GM19372 (cell line): ENCODE data around the gene DCLK2.
"Not testable (repeated sequence)": the region's sequence is repeated elsewhere in the genome, so short reads cannot be mapped to it uniquely, and the experiment has no call there.

Experiments
- ATAC-seq: cut with Tn5 transposase; IDR thresholded peaks from one replicate; pipeline ENCODE4 v1.9.1; 2021; ENCODE audit warnings: mild to moderate bottlenecking, low read depth, moderate library complexity; ENCODE audit not compliant: unreplicated experiment

DCLK2 gene

DNA sequence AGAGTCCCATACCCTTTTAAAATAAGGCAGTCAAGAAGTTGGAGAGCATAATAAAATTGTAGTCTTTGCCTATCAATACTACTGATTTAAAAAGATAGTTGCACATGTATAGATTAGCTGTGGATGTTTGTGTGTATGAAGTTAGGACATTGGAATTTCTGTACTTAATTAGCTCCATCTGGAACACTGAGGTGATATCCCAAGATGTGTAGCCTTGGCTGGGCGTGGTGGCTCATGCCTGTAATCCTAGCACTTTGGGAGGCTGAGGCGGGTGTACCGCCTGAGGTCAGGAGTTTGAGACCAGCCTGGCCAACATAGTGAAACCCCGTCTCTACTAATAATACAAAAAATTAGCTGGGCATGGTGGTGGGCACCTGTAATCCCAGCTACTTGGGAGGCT lies 119.0 kb downstream of the DCLK2 start:
- not testable (repeated sequence) for ATAC-seq

DNA sequence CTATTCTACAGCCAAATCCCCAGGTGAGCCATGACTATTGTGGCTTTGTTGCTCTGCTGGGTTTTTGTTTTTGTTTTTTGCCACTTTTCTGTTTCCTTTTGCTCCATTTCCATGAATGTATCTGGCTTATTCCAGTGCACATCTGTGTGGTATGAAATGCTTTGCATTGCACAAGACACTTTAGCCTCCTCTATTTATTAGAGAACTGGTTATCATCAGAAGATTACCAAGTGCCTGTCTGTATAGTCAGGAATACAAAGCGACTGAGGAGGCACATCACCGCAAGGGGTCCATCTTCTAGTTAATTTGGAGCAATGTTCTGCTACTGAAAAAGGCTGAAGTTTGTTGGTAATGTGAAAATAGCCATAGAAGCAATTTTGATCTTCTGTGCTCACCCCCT lies 120.8 kb downstream of the DCLK2 start:
- ATAC-seq, result no peak

DNA sequence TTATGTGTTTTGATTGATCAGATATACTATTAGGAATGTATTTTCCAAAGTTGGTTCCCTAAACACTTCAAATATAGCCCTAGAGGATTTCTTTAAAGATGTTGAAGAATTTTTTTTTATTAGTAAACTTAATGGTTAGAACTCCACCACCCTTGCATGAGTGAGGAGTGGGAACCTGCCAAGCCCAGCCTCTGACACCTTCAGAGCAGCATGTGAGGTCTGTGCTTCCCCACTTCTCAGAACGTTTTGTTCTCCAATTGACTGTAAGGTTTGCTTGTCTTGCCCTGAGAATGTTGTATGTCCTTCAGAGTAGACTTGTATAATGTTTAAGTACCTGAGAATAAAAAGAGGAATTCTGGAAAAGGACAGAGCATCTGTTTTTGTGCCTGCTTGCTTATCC lies 126.8 kb downstream of the DCLK2 start:
- ATAC-seq, result no peak

DNA sequence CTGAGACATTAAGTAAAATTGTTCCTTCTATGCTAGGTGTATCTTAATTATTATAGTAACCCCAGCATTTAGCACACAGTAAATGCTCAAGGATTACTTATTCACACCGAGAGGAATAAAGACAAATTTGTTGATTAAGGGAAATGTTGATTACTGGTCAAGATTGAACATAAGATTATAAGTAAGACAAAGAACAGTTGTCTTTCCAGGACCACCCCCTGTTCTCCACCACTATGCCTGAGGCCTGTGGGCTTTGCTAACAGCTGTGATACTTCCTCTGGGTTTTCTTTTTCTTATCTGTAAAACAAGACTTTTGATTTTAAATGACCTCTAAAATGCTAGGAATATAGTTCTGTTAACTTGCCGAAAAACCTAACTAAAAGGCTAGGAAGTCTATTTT lies 128.0 kb downstream of the DCLK2 start:
- ATAC-seq, result no peak

DNA sequence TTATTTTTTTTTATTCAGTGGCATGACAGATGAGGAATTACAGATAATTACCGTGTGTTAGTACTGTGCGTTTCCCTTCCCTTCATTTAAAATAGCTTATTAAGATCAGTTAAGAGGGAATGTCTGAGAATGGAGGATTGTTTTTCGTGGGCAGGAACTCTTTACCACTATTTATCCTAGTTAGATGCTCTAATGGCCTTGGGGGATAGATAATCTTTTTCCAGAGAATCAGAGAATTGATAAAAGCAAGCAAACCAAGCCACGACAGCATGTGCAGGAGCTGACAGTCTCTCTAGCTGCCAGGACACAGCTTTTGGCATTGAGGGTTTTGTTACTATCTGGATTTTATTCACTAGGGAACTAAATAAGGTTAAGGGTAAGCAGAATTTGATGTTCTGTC lies 128.7 kb downstream of the DCLK2 start:
- no peak for ATAC-seq

DNA sequence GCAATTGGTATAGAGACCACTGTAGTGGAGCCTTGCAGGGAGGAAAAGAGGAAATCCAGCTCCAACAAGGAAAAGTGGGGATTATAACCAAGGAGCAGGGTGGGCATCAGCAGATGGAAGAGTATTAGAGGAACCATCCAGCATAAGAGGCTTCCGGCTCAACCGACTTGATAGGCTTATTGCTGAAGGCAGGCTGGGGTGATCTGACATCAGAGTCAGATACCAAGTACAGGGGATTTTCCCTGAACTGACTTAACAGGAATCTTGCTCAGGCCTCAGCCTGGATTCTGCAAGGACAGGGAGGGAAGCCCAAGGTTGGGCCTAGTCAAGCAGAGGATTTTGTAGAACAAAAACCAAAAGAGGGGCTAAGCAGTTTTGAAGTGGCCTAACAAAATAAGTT lies 129.6 kb downstream of the DCLK2 start:
- ATAC-seq, result no peak

DNA sequence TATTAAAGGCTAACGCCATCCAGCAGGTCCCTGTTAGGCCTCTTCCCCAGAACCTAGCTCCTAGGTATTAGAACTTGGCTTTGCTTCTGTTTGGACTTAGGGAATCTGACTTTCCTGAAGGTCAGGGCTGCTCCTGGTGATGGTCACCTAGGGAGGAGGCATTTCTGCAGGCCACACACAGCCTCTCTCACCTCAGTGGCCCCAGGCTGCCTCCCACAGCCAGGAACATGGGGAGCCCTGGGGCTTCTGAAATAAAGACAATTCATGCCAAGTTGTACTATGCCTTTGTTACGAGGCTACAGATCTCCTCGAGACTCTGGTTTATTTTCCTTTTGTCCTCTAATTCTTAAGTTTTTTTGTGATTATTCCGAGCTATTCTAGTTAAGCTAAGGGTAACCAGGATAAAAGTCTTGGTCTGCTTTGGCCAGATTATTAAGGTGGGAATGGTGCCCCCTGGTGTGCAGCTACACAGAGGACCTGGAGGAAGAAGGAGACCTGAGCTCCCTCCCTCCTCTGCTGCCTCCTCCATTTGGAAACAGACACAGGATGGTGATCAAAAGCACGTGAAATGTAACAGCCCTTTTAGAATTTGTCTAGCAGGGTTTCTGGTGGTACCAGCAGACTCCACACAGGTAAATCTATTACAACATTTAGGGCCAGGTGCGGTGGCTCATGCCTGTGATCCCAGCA lies 131.0 kb downstream of the DCLK2 start:
- no peak for ATAC-seq

DNA sequence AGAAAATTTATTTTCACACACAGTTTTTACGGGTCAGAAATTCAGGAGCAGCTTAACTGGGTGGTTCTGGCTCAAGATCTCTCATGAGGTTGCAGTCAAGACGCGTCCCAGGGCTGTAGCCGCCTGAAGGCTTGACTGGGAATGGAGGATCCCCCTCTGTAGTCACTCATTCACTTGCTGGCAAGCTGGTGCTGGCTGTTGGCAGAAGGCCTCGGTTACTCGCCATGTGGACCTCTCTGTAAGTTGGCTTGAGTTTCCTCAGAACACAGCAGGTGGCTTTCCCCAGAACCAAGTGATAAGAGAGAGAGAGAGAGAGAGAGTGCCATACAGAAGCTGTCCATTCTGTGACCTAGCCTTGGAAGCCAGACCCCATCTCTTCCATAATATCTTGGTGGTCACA lies 132.8 kb downstream of the DCLK2 start:
- ATAC-seq, result no peak

DNA sequence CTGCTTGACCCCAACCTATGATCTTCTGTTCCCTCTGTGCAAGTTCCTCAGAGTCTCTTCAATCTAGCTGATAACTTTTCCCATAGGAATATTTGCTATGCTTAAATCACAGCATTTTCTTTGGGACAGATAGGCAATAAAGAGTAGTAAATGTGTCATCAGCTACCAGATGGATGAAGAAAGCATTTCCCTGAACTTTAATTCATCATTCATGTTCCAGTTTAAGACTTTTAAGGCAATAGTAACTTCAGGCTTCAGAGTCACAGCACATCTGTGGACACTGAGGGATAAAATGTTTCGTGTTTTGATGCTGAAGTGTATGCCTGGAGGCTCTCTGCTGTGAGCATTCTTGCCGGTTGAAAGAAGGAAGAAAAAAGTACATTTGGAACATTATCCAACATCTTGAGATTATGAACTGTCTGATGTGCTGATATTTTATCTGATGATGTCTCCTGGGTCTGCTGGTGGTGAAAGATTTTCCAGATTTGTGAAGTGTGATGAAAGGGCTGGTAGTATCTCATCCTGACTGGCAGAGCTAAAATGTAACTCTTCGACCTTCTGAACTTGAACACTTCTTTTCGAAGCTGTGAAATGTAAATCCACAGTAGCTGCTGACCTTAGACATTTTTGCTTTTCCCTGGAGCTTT lies 133.7 kb downstream of the DCLK2 start:
- ATAC-seq, result no peak

DNA sequence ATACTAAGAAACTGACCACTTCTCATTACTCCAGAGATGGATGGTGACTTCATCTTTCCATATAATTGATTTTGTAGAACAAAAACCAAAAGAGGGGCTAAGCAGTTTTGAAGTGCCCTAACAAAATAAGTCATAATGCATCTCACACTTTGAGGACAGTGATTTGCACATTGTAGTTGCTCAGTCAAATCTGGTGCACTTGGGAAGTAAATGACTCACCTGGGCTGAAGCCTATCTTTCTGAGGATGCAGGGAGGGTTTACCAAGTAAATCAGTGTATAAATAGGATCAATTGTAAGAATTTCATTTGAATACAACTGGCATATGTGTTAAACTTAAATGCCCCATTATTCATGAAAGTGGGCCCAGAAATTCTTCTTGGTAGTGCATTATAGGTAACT lies 134.2 kb downstream of the DCLK2 start:
- ATAC-seq, result no peak

DNA sequence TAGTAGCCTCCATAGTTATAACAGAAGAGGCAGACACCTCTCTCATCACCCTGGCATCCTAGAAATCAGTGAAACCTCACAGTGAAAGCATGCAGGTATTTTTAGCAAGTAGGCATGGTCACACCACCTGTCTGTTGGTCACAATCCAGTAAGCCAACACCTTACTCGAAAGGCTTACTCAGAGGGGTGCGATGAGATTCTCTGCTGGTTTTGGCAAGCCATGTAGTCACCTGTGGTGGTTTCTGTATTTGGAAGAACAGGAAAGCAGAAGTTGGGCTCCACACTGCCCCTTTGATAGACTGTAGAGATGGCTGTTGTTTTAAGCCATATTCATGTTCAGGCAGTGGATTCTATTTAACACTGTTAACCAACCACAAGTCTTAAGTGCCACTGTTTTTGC lies 134.7 kb downstream of the DCLK2 start:
- no peak for ATAC-seq

DNA sequence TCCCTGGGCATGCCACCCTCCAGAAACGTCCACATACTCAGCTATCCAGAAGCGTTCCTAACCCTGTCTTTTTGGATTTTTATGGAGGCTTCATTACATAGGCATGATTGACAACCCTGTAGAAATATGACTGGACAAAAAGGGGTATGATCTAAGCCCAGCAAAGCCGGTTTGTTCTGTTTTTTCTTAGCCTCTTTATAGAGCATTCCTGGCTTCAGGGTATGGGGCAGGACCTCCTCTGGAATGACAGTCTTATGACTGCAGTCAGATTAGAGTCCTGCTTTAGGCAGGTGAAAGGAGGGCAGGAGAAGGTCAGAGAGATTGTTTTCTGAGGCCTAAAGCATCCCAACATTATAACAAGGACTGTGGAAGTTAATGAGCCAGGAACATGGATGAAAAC lies 137.4 kb downstream of the DCLK2 start:
- ATAC-seq, result no peak

DNA sequence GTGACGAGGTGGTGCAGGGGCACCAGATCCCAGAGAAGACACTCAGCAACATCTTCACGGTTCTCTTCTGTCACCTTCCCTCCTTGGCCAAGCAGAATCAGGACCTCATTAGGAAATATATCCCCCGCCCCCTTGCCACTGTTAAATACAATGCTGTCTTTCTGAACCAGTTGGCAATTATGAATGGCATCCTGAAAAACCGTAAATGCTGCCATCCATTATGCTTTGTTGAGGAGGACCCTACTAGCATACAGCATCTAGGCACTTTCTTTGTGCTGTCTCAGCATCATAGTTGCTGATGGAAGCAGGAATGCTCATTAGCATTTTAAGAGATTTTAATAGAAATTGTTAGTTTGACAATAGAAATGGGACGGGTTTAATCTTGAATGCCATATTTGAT lies 138.5 kb downstream of the DCLK2 start:
- ATAC-seq, result no peak

DNA sequence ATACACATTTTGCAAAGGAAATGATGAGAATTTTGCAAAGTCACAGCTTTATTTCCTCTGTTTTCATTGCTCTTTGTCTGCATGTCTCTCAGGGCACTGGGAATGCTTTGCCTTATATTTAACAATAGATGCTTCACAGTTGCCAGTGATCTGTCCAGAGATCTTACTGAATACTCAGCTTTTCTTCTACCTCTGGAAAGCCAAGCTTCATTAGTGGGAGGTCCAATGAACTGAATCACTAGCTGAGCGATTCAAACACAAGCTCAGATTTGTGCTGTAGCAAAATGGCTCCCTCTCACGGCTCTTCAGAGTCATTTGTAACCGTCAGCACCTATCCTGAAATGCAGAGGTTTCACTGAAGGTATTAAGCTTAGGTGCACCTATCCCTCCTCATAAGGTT lies 138.9 kb downstream of the DCLK2 start:
- ATAC-seq, result no peak

DNA sequence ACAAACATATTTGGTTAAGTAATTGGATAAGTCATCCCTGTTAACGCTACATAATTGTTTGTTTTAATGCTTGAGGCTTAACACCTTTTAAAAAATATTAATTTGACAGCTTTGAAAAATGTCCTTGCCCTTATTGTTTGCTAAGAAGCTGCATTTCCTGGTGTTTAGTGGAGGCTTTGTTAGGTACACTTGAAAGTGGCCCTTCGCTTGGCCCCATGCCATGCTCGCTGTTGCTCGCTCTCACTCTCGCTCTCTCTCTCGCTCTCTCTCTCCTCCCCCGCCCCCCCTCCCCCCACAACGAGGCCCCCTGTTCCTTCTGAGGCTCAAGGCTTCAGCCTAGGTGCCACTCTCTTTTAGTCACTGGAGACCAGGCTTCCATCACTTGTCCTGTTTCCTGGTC lies 139.6 kb downstream of the DCLK2 start:
- no peak for ATAC-seq

DNA sequence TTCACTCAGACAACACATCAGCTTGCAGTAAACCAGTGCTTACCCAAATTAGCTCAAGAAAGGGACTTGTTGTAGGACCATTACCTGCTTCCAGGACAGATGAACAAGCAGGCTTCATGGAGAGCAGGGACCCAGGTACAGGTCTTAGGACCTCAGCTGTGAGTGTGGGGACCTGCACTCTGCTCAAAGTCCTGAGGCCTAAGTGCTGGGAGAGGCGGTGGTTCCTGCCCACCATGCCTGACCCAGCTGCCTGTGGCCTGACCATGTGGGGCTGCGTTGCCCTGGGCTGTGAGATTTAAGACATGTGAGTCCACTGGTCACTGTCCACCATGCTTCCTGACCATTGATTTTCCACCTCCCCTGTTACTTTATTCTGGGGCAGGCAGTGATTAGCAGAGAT lies 140.2 kb downstream of the DCLK2 start:
- ATAC-seq, result no peak

DNA sequence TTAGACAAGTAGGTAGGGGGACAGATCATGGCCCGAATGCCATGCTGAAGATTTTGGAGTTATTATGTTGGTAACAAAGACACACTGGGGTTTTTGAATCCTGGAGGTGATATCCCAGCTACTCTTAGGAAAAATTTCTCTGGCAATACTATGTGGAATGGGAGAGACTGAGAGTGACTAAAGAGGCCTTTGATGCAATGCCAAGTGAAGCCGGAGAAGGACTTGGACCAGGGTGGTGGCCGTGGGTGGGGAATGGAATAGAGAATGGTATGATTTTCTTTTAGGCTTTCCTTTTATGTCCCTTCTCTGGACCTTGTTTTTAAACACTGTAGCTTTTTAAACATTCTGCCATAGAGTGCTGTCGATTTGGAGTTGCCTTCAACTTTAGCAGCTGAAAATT lies 141.6 kb downstream of the DCLK2 start:
- ATAC-seq, result no peak

DNA sequence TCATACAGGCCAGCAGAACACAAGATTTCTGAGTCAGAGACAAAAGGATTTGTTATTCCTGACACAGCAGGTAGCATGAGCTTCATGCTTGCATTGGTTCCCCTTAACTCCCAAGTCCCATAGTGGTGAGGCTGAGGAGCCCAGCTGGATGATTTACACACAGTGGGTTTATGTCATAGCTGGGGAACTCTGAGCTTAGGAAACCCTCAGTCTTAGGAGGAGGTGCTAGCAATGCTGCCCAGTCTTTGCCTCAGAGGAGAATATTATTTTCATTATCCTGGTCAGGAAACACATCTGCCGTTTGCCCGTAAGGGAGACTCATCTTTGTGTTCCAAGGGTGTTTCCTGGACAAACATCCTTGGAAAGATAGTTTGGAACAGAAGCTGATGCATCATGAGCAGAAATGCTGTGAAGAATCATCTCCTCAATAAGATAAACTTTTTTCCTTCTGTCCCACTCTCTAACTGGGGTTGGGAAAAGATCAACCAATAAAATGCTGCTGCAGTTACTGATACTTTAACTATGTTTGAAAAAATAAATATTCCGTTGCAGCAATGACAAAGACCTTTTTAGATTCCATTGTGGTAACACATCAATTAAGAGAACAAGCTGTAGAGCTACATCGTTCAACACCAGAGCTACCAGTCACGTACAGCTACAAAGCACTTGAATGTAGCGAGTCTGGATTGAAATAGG lies 146.8 kb downstream of the DCLK2 start:
- no peak for ATAC-seq

DNA sequence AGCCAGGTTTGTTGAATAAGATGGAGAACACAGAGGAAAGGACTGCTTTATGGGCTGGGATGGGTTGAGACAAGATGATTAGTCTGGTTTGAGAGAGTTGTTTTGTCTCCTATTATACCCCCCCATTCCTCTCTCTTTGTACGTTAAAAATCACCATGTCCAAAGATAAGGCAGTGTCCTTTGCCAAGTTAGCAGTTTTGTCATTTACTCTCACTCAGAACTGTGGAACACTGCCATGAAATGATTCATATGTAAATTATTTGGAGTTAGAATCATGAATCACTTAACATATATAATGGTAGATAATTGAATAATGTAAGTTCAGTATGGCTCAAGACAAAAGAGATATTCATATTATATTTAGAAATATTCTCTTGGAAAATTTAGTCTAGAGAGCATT lies 151.3 kb downstream of the DCLK2 start:
- ATAC-seq, result no peak

DNA sequence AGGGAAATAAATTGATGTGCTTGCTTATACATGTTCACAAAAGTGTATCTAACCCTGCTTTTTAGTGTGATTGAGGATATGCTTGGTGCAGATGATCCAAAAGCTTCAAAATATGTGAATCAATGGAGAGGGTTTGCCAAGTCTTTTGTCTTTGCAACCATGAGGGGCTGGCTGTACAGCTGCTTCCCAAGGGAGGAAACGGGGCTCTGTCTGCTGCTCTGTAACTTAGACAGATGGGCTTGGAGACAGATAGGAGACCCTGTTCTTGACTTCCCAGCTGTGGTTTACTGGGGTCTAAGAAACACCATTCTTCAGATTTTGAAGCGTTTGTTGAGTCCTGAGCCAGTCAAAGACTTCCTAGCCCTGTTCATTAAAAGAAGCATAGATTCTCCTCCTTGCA lies 152.3 kb downstream of the DCLK2 start:
- ATAC-seq, result no peak

DNA sequence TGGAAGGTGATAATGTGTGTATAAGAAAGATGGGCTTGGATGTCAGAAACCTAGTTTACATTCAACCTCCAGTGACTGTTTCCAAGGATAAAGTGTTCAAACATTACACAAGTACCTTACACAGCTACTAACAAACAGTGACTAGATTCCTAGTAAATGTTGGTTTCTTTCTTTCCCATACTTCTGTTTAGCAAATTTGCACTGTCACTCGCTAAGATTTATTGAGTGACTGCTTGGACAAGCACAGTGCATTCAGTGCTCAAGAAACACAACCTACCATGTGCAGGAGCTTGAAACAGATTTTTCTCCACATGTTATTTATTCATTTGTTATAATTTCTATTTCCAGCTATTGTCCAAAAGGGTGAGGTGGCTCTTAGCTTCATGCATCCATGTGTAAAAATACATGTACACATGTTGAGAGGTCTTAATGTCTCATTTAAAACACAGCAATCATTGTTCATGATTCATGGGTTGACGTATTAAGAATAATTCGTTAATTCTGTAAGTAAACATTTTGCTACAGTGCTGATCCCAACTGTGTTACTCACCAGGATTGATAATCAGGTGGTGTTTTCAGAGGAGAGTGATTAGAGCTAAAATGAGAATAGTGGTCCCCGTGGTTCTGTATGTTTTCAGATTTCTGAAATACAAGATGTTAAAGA lies 153.0 kb downstream of the DCLK2 start:
- no peak for ATAC-seq
